Spleen (tissue), 11 donors: Measurements from ENCODE around the gene ANKRD27. TPM values are rescaled to one million over a fixed set of nuclear protein-coding genes. Genes with fewer than 3 reads are reported as not detected.
A peak's percentile ranks its signal among the peaks of the same experiment; 100 is the strongest.

Experiments
- DNase-seq: peaks from one replicate; pipeline ENCODE4 v3.0.0-alpha.2; 2020
- H3K27ac ChIP-seq, 8 donors: fragments of 200-600 bp; sonication (generic) in 7 of 8; 1 replicate in 4 of 8; 2 replicates in 4 of 8; pipeline versions ENCODE4 v1.5.0 to v1.8.0; 2016 to 2021; ENCODE audit warnings: inconsistent platforms in 4 of 8, mild to moderate bottlenecking in 4 of 8, moderate library complexity in 1 of 8
- H3K27me3 ChIP-seq, 7 donors: fragments of 200-600 bp; sonication (generic) in 6 of 7; replicated peaks in 1 of 7; 1 replicate in 4 of 7; 2 replicates in 3 of 7; pipeline versions ENCODE4 v1.5.0 to v1.8.0; 2016 to 2021; ENCODE audit warnings: inconsistent platforms in 3 of 7, mild to moderate bottlenecking in 1 of 7
- H3K36me3 ChIP-seq, 6 donors: fragments of 200-600 bp; sonication (generic) in 5 of 6; 1 replicate in 4 of 6; 2 replicates in 2 of 6; pipeline versions ENCODE4 v1.5.0 to v1.8.0; 2016 to 2021; ENCODE audit warnings: inconsistent platforms in 2 of 6
- H3K4me1 ChIP-seq, 6 donors: fragments of 200-600 bp; sonication (generic) in 5 of 6; 1 replicate in 3 of 6; 2 replicates in 3 of 6; pipeline versions ENCODE4 v1.5.0 to v1.8.0; 2016 to 2021; ENCODE audit warnings: inconsistent platforms in 3 of 6
- H3K4me3 ChIP-seq, 8 donors: fragments of 200-600 bp; sonication (generic) in 7 of 8; 1 replicate in 4 of 8; 2 replicates in 4 of 8; pipeline versions ENCODE4 v1.5.0 to v1.8.0; 2016 to 2021; ENCODE audit warnings: inconsistent platforms in 4 of 8, mild to moderate bottlenecking in 4 of 8, moderate library complexity in 2 of 8
- H3K9me3 ChIP-seq, 8 donors: fragments of 200-600 bp; sonication (generic) in 7 of 8; 1 replicate in 4 of 8; 2 replicates in 4 of 8; pipeline versions ENCODE4 v1.5.0 to v1.8.0; 2016 to 2021; ENCODE audit warnings: inconsistent platforms in 4 of 8
- CTCF ChIP-seq, 11 experiments: fragments of 200-600 bp in 7 of 11; fragments of 450-650 bp in 4 of 11; sonication (generic) in 4 of 11; IDR thresholded peaks in 8 of 11; conservative IDR thresholded peaks in 3 of 11; 1 replicate in 7 of 11; 2 replicates in 4 of 11; pipeline versions ENCODE4 v1.4.0 to v1.8.0; 2016 to 2021; ENCODE audit warnings: antibody characterized with exemption in 11 of 11, inconsistent platforms in 4 of 11, mild to moderate bottlenecking in 1 of 11
- POLR2A ChIP-seq, 3 donors: fragments of 450-650 bp; IDR thresholded peaks; one replicate each; pipeline ENCODE4 v1.5.1; 2017; ENCODE audit warnings: antibody characterized with exemption in 3 of 3, mild to moderate bottlenecking in 1 of 3
- POLR2AphosphoS5 ChIP-seq, 3 donors: sonication (generic); formaldehyde crosslinking; IDR thresholded peaks; one replicate each; pipeline ENCODE4 v1.5.1; 2017; ENCODE audit warnings: antibody characterized with exemption in 3 of 3
- WGBS, 5 donors: extraction: QIAGEN DNeasy Blood & Tissue Kit in 3 of 5; methylation state at CpG; one replicate each; pipeline versions ENCODE4 v1.1.5 to v1.1.7; 2013 to 2018; 5-methylcytosine and 5-hydroxymethylcytosine counted together
- intact Hi-C: fragments of 100-400 bp; cut with DNase I; formaldehyde crosslinking; loops from one replicate; pipeline ENCODE4 v1.15.0; 2023; ENCODE audit warnings: low total_unique reads
- polyA plus RNA-seq, 3 donors: library from polyadenylated mRNA; stranded (reverse); fragments of 200-250 nt; gene quantifications; one replicate each; pipeline ENCODE4 v1.2.1, GENCODE V29; 2013
- total RNA-seq, 7 donors: library from RNA; depleted of rRNA in 3 of 7; stranded (reverse); fragments of >200 nt in 3 of 7; fragmentation: NEBNext Ultra II Directional in 4 of 7; extraction: Animal tissue kit (Norgen Biotek cat#: 25700) in 4 of 7; gene quantifications; one replicate each; pipeline versions ENCODE4 v1.1.0 to v1.2.1, GENCODE V29; 2016 to 2021
- donor health status: healthy with polysubstance abuse.
- donor health status: DM: no; HTN: no; CAD: no; lungs with moderate emphysema.
- donor health status: DM: no; HTN: no; CAD: no.
- donor health status: Bipolar disorder and iron deficiency.
- donor health status: healthy.
- donor health status: DM: no; HTN: no; CAD: no.
- donor health status: DM: yes; HTN: yes; CAD: no.

ANKRD27 gene
- total and polyA plus RNA-seq, 10 donors = 6.5 to 31.7 (median 28.2) TPM

- Histone ChIP-seq H3K27me3 (no peaks in the 10 kb centered on the region), H3K36me3 (peaks cover 0 to 6% (median 0%) of the 10 kb centered on the region in 6 donors), H3K9me3 (no peaks in the 10 kb centered on the region), H3K27ac (peak within 1 kb of the TSS; percentile 76 to 93 (median 90)), H3K4me3 (peak within 1 kb of the TSS; percentile 72 to 94 (median 80)), H3K4me1 (peaks cover 33 to 68% (median 57%) of the 10 kb centered on the region in 6 donors)
- intact Hi-C loops = no loop called here
- WGBS, 5 donors = 8 to 21% (median 10%) methylated on average over 14 to 32 of the region's 32 CpGs
- DNase-seq = peak; percentile 96
- TF ChIP-seq POLR2A (IDR thresholded peaks at IDR 0.05) (peak in 1 of 3 donors; percentile 66), POLR2AphosphoS5 (IDR thresholded peaks at IDR 0.05) (peak; percentile 85 to 93 (median 91)), CTCF (IDR thresholded peaks at IDR 0.05 in 8 of 11, conservative IDR thresholded peaks at IDR 0.05 in 3 of 11) (peak in 1 of 11 experiments; percentile 7)
Observed at GRCh38 chr19:32691291-32691951, 16.4 kb upstream of the ANKRD27 start, which contains the start of gene NUDT19. NUDT19 (plus strand) TSS chr19:32691821; CDS start chr19:32691961, 140 bp downstream.

GRCh38 chr19:32688311-32688710 lies 13.3 kb upstream of the ANKRD27 start:
- WGBS, 5 donors = 70 to 94% (median 80%) methylated on average over 1 of the region's 1 CpG
- Histone ChIP-seq H3K27ac (no peak overlapping the region), H3K9me3 (no peaks in the 10 kb centered on the region), H3K4me3 (no peak overlapping the region), H3K27me3 (no peaks in the 10 kb centered on the region), H3K36me3 (peaks cover 0 to 9% (median 0%) of the 10 kb centered on the region in 6 donors), H3K4me1 (peaks cover 13 to 37% (median 27%) of the 10 kb centered on the region in 6 donors)
- intact Hi-C loops = no loop called here
- TF ChIP-seq POLR2AphosphoS5 (IDR thresholded peaks at IDR 0.05) = no peak
- no peak for TF ChIP-seq CTCF (IDR thresholded peaks at IDR 0.05 in 8 of 11, conservative IDR thresholded peaks at IDR 0.05 in 3 of 11)
- TF ChIP-seq POLR2A (IDR thresholded peaks at IDR 0.05) = no peak
- DNase-seq = no peak

GRCh38 chr19:32687681-32688080 lies 12.7 kb upstream of the ANKRD27 start:
- Histone ChIP-seq H3K4me3 (no peak overlapping the region), H3K9me3 (no peaks in the 10 kb centered on the region), H3K27ac (no peak overlapping the region), H3K36me3 (peaks cover 0 to 9% (median 0%) of the 10 kb centered on the region in 6 donors), H3K27me3 (no peaks in the 10 kb centered on the region), H3K4me1 (peaks cover 8 to 30% (median 21%) of the 10 kb centered on the region in 6 donors)
- 82 to 98% (median 87%) methylated on average over 4 of the region's 4 CpGs for WGBS, 5 donors
- intact Hi-C loops = no loop called here
- TF ChIP-seq POLR2AphosphoS5 (IDR thresholded peaks at IDR 0.05) (no peak), CTCF (IDR thresholded peaks at IDR 0.05 in 8 of 11, conservative IDR thresholded peaks at IDR 0.05 in 3 of 11) (no peak), POLR2A (IDR thresholded peaks at IDR 0.05) (no peak)
- DNase-seq = no peak

- H3K9me3 ChIP-seq = no peaks in the 10 kb centered on the region
- WGBS, 5 donors = 94 to 96% (median 95%) methylated on average over 6 of the region's 6 CpGs
- peaks cover 0 to 9% (median 0%) of the 10 kb centered on the region in 6 donors for H3K36me3 ChIP-seq
- intact Hi-C loops = no loop called here
- peaks cover 7 to 24% (median 17%) of the 10 kb centered on the region in 6 donors for H3K4me1 ChIP-seq
- DNase-seq = no peak
- H3K27ac ChIP-seq = no peak overlapping the region
- H3K27me3 ChIP-seq = no peaks in the 10 kb centered on the region
- TF ChIP-seq CTCF (IDR thresholded peaks at IDR 0.05 in 8 of 11, conservative IDR thresholded peaks at IDR 0.05 in 3 of 11) = no peak
- TF ChIP-seq POLR2A (IDR thresholded peaks at IDR 0.05) = no peak
- no peak for TF ChIP-seq POLR2AphosphoS5 (IDR thresholded peaks at IDR 0.05)
- no peak overlapping the region for H3K4me3 ChIP-seq
Observed at GRCh38 chr19:32686847-32687475, 12.0 kb upstream of the ANKRD27 start.
